NCI-H226 (cell line): ENCODE measurements around the gene RPS6KB2.

Source experiments
- DNase-seq: peaks from one replicate; pipeline ENCODE4 v3.0.0-alpha.2; 2015

Gene RPS6KB2

GRCh38 chr11:67429722-67430121 lies 1.4 kb downstream of the RPS6KB2 start:
- no peak for DNase-seq

GRCh38 chr11:67431346-67432249 lies 3.3 kb downstream of the RPS6KB2 start:
- no peak for DNase-seq

GRCh38 chr11:67432655-67433349 lies 4.5 kb downstream of the RPS6KB2 start:
- no peak for DNase-seq

GRCh38 chr11:67433536-67434394 lies 5.5 kb downstream of the RPS6KB2 start:
- no peak for DNase-seq

GRCh38 chr11:67434395-67434881 lies 6.1 kb downstream of the RPS6KB2 start:
- no peak for DNase-seq

- no peak for DNase-seq
Observed at GRCh38 chr11:67435031-67435726, 6.9 kb downstream of the RPS6KB2 start.

- DNase-seq = no peak
Observed at GRCh38 chr11:67435727-67436458, 7.6 kb downstream of the RPS6KB2 start.

GRCh38 chr11:67436459-67437081 lies 8.3 kb downstream of the RPS6KB2 start:
- DNase-seq = no peak

- no peak for DNase-seq
Observed at GRCh38 chr11:67437082-67437808, 9.0 kb downstream of the RPS6KB2 start, which contains the start of gene PTPRCAP. Gene PTPRCAP, minus strand, starts transcription at chr11:67437682. Its CDS starts 63 bp downstream, at chr11:67437619.

- no peak for DNase-seq
Observed at GRCh38 chr11:67437809-67438157, 9.5 kb downstream of the RPS6KB2 start.

GRCh38 chr11:67438158-67438902 lies 10.0 kb downstream of the RPS6KB2 start:
- DNase-seq = no peak

- DNase-seq = no peak
Observed at GRCh38 chr11:67439321-67440228, 11.3 kb downstream of the RPS6KB2 start.

GRCh38 chr11:67440229-67441097 lies 12.2 kb downstream of the RPS6KB2 start:
- DNase-seq = no peak

GRCh38 chr11:67441098-67441563 lies 12.8 kb downstream of the RPS6KB2 start:
- DNase-seq = no peak

GRCh38 chr11:67441731-67442351 lies 13.5 kb downstream of the RPS6KB2 start:
- DNase-seq = no peak

GRCh38 chr11:67442504-67443404 lies 14.5 kb downstream of the RPS6KB2 start:
- DNase-seq = no peak
